Ovary (tissue), 9 donors: ENCODE measurements around the gene UBE3D. TPM values are rescaled to one million over a fixed set of nuclear protein-coding genes. Genes with fewer than 3 reads are reported as not detected.

Experiments
- DNase-seq, 5 donors: peaks; one replicate each; pipeline ENCODE4 v3.0.0-alpha.2; 2019 to 2020
- H3K27ac ChIP-seq, 2 donors: fragments of 200-600 bp; one replicate each; pipeline versions ENCODE4 v1.5.1 to v1.8.0; 2019 to 2022
- H3K27me3 ChIP-seq: fragments of 200-600 bp; one replicate; pipeline ENCODE4 v1.8.0; 2022
- H3K36me3 ChIP-seq: fragments of 200-600 bp; sonication (generic); one replicate; pipeline ENCODE4 v1.5.1; 2019
- H3K4me1 ChIP-seq: one replicate; pipeline ENCODE4 v1.8.1; 2013; ENCODE audit warnings: mild to moderate bottlenecking, moderate library complexity; ENCODE audit not compliant: insufficient read depth
- H3K4me3 ChIP-seq: fragments of 200-600 bp; sonication (generic); one replicate; pipeline ENCODE4 v1.5.1; 2017
- H3K9me3 ChIP-seq, 2 donors: fragments of 200-600 bp in 1 of 2; sonication (generic) in 1 of 2; one replicate each; pipeline versions ENCODE4 v1.5.1 to v1.8.1; 2013 to 2019; ENCODE audit warnings: mild to moderate bottlenecking in 1 of 2, moderate library complexity in 1 of 2
- CTCF ChIP-seq, 3 donors: fragments of 450-650 bp in 2 of 3; fragments of 200-600 bp in 1 of 3; IDR thresholded peaks; one replicate each; pipeline versions ENCODE4 v1.5.1 to v1.8.0; 2016 to 2022; ENCODE audit warnings: antibody characterized with exemption in 3 of 3, mild to moderate bottlenecking in 1 of 3
- EP300 ChIP-seq: sonication (generic); formaldehyde crosslinking; IDR thresholded peaks from one replicate; pipeline ENCODE4 v1.6.1; 2017; ENCODE audit warnings: antibody characterized with exemption
- POLR2A ChIP-seq: fragments of 450-650 bp; IDR thresholded peaks from one replicate; pipeline ENCODE4 v1.6.1; 2017; ENCODE audit warnings: antibody characterized with exemption, mild to moderate bottlenecking, moderate library complexity
- WGBS, 3 donors: extraction: QIAGEN DNeasy Blood & Tissue Kit in 1 of 3; methylation state at CpG; one replicate each; pipeline versions ENCODE4 v1.1.5 to v1.1.7; 2013 to 2017; 5-methylcytosine and 5-hydroxymethylcytosine counted together
- intact Hi-C, 4 donors: fragments of 100-400 bp; cut with DNase I; formaldehyde crosslinking; loops; one replicate each; pipeline versions ENCODE4 v1.11.0 to v1.15.1; 2022 to 2023
- polyA plus RNA-seq, 2 donors: library from polyadenylated mRNA; stranded (reverse); fragments of 200-250 nt in 1 of 2; fragments of 350-450 nt in 1 of 2; fragmentation: Illumina TruSeq in 1 of 2; extraction: RNeasy Lipid Tissue Mini Kit (QIAGEN cat#74804) in 1 of 2; gene quantifications; one replicate each; pipeline ENCODE4 v1.2.3, GENCODE V29; 2013 to 2014
- total RNA-seq, 7 donors: library from RNA; depleted of rRNA in 2 of 7; stranded (reverse); fragments of >200 nt in 2 of 7; fragmentation: NEBNext Ultra II Directional in 3 of 7; extraction: Animal tissue kit (Norgen Biotek cat#: 25700) in 3 of 7; gene quantifications; one replicate each; pipeline versions ENCODE4 v1.1.0 to v1.2.4, GENCODE V29; 2016 to 2023
- donor health status: DM: no; HTN: no; CAD: no; lungs with moderate emphysema.
- donor health status: DM: no; HTN: no; CAD: no.
- donor health status: Bipolar disorder and iron deficiency.
- donor health status: DM: yes; HTN: yes; CAD: no.
- donor health status: DM: no; HTN: no; CAD: no.
- donor health status: DM: yes; HTN: yes; CAD: no.

The UBE3D gene
- total and polyA plus RNA-seq, 9 donors = 3.3 to 13.1 (median 5.9) TPM

GRCh38 chr6:82872185-82872584 is 193.5 kb downstream of the UBE3D start:
- no peaks in the 10 kb centered on the region for H3K27me3 ChIP-seq
- no peaks in the 10 kb centered on the region for H3K36me3 ChIP-seq
- 85 to 96% (median 89%) methylated on average over 1 of the region's 1 CpG for WGBS, 3 donors
- no peaks in the 10 kb centered on the region for H3K4me1 ChIP-seq
- intact Hi-C loops = no loop called here
- H3K9me3 ChIP-seq = no peaks in the 10 kb centered on the region
- no peak overlapping the region for H3K4me3 ChIP-seq
- H3K27ac ChIP-seq = no peak overlapping the region
- DNase-seq = no peak
- TF ChIP-seq POLR2A (no peak), EP300 (no peak), CTCF (IDR thresholded peaks at IDR 0.05) (no peak)

- 80 to 81% (median 80%) methylated on average over 2 of the region's 2 CpGs for WGBS, 3 donors
- no peak overlapping the region for H3K4me3 ChIP-seq
- no peak for TF ChIP-seq POLR2A
- no peaks in the 10 kb centered on the region for H3K4me1 ChIP-seq
- H3K9me3 ChIP-seq = no peaks in the 10 kb centered on the region
- intact Hi-C loops = no loop called here
- H3K27ac ChIP-seq = no peak overlapping the region
- H3K27me3 ChIP-seq = no peaks in the 10 kb centered on the region
- no peak for DNase-seq
- no peaks in the 10 kb centered on the region for H3K36me3 ChIP-seq
Observed at GRCh38 chr6:82870582-82871172, 195.0 kb downstream of the UBE3D start.

GRCh38 chr6:82869493-82869892 is 196.1 kb downstream of the UBE3D start:
- TF ChIP-seq POLR2A (no peak), EP300 (no peak), CTCF (IDR thresholded peaks at IDR 0.05) (no peak)
- Histone ChIP-seq H3K27ac (no peak overlapping the region), H3K9me3 (no peaks in the 10 kb centered on the region), H3K36me3 (no peaks in the 10 kb centered on the region), H3K27me3 (no peaks in the 10 kb centered on the region), H3K4me1 (no peaks in the 10 kb centered on the region), H3K4me3 (no peak overlapping the region)
- intact Hi-C loops = no loop called here
- no peak for DNase-seq

GRCh38 chr6:82867946-82868345 is 197.7 kb downstream of the UBE3D start:
- Histone ChIP-seq H3K27me3 (no peaks in the 10 kb centered on the region), H3K4me3 (no peak overlapping the region), H3K9me3 (no peaks in the 10 kb centered on the region), H3K4me1 (no peaks in the 10 kb centered on the region), H3K36me3 (no peaks in the 10 kb centered on the region), H3K27ac (no peak overlapping the region)
- DNase-seq = no peak
- intact Hi-C loops = no loop called here
- TF ChIP-seq CTCF (IDR thresholded peaks at IDR 0.05) = no peak
- no peak for TF ChIP-seq POLR2A
- TF ChIP-seq EP300 = no peak
- 84 to 92% (median 88%) methylated on average over 3 of the region's 3 CpGs for WGBS, 3 donors

DNA sequence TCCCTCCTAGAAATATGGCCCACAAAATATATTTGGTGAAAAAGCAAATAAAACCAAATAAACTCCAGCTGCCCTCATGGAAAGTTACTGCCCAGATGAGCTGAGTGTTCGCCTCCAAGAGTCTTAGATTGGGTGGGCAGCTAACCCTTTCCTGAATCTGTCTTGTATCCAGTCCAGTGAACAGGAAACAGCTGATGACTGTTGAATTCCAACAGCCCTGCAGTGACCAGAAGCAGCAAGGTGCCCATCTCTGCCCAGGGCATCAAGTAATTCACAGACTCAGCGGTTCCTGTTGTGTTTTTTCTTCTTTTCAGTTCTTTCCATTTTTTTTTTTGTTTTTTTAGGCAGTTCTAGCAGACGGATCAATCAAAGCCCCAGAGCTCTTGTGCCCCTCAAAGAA is 199.2 kb downstream of the UBE3D start:
- no peak overlapping the region for H3K4me3 ChIP-seq
- intact Hi-C loops = no loop called here
- no peak for DNase-seq
- H3K27me3 ChIP-seq = no peaks in the 10 kb centered on the region
- no peak overlapping the region for H3K27ac ChIP-seq
- H3K4me1 ChIP-seq = no peaks in the 10 kb centered on the region
- no peaks in the 10 kb centered on the region for H3K9me3 ChIP-seq
- H3K36me3 ChIP-seq = no peaks in the 10 kb centered on the region
- TF ChIP-seq POLR2A = no peak
- TF ChIP-seq EP300 = no peak
- no peak for TF ChIP-seq CTCF (IDR thresholded peaks at IDR 0.05)
- 55 to 76% (median 57%) methylated on average over 3 of the region's 3 CpGs for whole genome bisulfite sequencing, 3 donors
